GM18507 (cell line): ENCODE data around the gene AP1S3.

ENCODE experiments used
- DNase-seq: peaks from one replicate; pipeline ENCODE4 v3.0.0; 2011; ENCODE audit warnings: low read depth; ENCODE audit not compliant: insufficient read length; ENCODE audit errors: extremely low spot score
- FAIRE-seq: peaks from 2 replicates; lab custom pipeline; 2011; peaks lifted over from hg19 to GRCh38; lab: Jason Lieb, UNC

Gene AP1S3

GRCh38 chr2:223855426-223855825 lies 18.0 kb upstream of the AP1S3 start:
- FAIRE-seq (no peak), DNase-seq (no peak)

- FAIRE-seq (peak; percentile 38), DNase-seq (no peak)
These were observed 17.4 kb upstream of the AP1S3 start for GRCh38 chr2:223854741-223855140.

GRCh38 chr2:223853425-223853837 lies 16.0 kb upstream of the AP1S3 start:
- DNase-seq (no peak), FAIRE-seq (no peak)

GRCh38 chr2:223852281-223852795 lies 15.0 kb upstream of the AP1S3 start:
- FAIRE-seq, result no peak
- DNase-seq, result no peak

- DNase-seq (no peak), FAIRE-seq (no peak)
These were observed 10.0 kb upstream of the AP1S3 start for GRCh38 chr2:223847410-223847809.

GRCh38 chr2:223846515-223846914 lies 9.1 kb upstream of the AP1S3 start:
- no peak for FAIRE-seq
- DNase-seq, result no peak

- DNase-seq (no peak), FAIRE-seq (peak; percentile 82)
These were observed 4.2 kb upstream of the AP1S3 start for GRCh38 chr2:223841436-223842190.

GRCh38 chr2:223835701-223836532 lies 1.5 kb downstream of the AP1S3 start:
- FAIRE-seq, result peak; percentile 85
- DNase-seq, result peak; percentile 59

- no peak for DNase-seq
- no peak for FAIRE-seq
These were observed 3.0 kb downstream of the AP1S3 start for GRCh38 chr2:223834431-223834830.

- FAIRE-seq (no peak), DNase-seq (no peak)
These were observed 5.0 kb downstream of the AP1S3 start for GRCh38 chr2:223832241-223832903.

GRCh38 chr2:223829128-223829527 lies 8.3 kb downstream of the AP1S3 start:
- DNase-seq (no peak), FAIRE-seq (no peak)

GRCh38 chr2:223828314-223828713 lies 9.1 kb downstream of the AP1S3 start:
- DNase-seq (no peak), FAIRE-seq (no peak)

- DNase-seq (no peak), FAIRE-seq (no peak)
These were observed 10.4 kb downstream of the AP1S3 start for GRCh38 chr2:223826995-223827394.

- FAIRE-seq (no peak), DNase-seq (no peak)
These were observed 13.1 kb downstream of the AP1S3 start for GRCh38 chr2:223824301-223824700.

- DNase-seq, result no peak
- peak; percentile 29 for FAIRE-seq
These were observed 14.6 kb downstream of the AP1S3 start for GRCh38 chr2:223822818-223823217.

GRCh38 chr2:223820549-223820948 lies 16.8 kb downstream of the AP1S3 start:
- DNase-seq, result no peak
- no peak for FAIRE-seq

GRCh38 chr2:223819891-223820290 lies 17.5 kb downstream of the AP1S3 start:
- DNase-seq, result no peak
- no peak for FAIRE-seq

- DNase-seq, result no peak
- no peak for FAIRE-seq
These were observed 21.4 kb downstream of the AP1S3 start for GRCh38 chr2:223815884-223816570.

GRCh38 chr2:223815186-223815883 lies 22.0 kb downstream of the AP1S3 start:
- DNase-seq (no peak), FAIRE-seq (no peak)
